Smooth muscle cell (in vitro differentiated cells): Measurements from ENCODE around the gene HOXA7. TPM values are rescaled to one million over a fixed set of nuclear protein-coding genes. Genes with fewer than 3 reads are reported as not detected.

ENCODE experiments used
- DNase-seq: peaks from one replicate; lab custom pipeline; 2025; ENCODE audit not compliant: unreplicated experiment; lab: John Stamatoyannopoulos, UW
- H2AFZ ChIP-seq: fragments of 200-600 bp; sonication (generic); 2 replicates; pipeline ENCODE4 v1.6.0; 2016; ENCODE audit warnings: antibody characterized with exemption, low read depth, mild to moderate bottlenecking
- H3F3A ChIP-seq: fragments of 200-600 bp; sonication (generic); 2 replicates; pipeline ENCODE4 v1.6.0; 2017; ENCODE audit warnings: antibody characterized with exemption, low read depth
- H3K27ac ChIP-seq: fragments of 200-600 bp; sonication (generic); 2 replicates; pipeline ENCODE4 v1.5.1; 2016; ENCODE audit warnings: low read depth, mild to moderate bottlenecking
- H3K27me3 ChIP-seq: fragments of 200-600 bp; sonication (generic); 2 replicates; pipeline ENCODE4 v1.6.1; 2016; ENCODE audit warnings: low read depth, mild to moderate bottlenecking
- H3K36me3 ChIP-seq: fragments of 200-600 bp; sonication (generic); 2 replicates; pipeline ENCODE4 v1.5.1; 2016; ENCODE audit warnings: low read depth
- H3K4me1 ChIP-seq: fragments of 200-600 bp; sonication (generic); 2 replicates; pipeline ENCODE4 v1.5.1; 2016; ENCODE audit warnings: low read depth
- H3K4me2 ChIP-seq: fragments of 200-600 bp; sonication (generic); 2 replicates; pipeline ENCODE4 v1.6.0; 2016; ENCODE audit warnings: mild to moderate bottlenecking
- H3K4me3 ChIP-seq: fragments of 200-600 bp; sonication (generic); 2 replicates; pipeline ENCODE4 v1.5.1; 2016; ENCODE audit warnings: mild to moderate bottlenecking
- H3K79me2 ChIP-seq: fragments of 200-600 bp; sonication (generic); 2 replicates; pipeline ENCODE4 v1.6.0; 2016; ENCODE audit warnings: low read depth, mild to moderate bottlenecking
- H3K9ac ChIP-seq: fragments of 200-600 bp; sonication (generic); 2 replicates; pipeline ENCODE4 v1.6.0; 2016; ENCODE audit warnings: low read depth
- H3K9me3 ChIP-seq: fragments of 200-600 bp; sonication (generic); replicated peaks from 2 replicates; pipeline ENCODE4 v1.5.1; 2016; ENCODE audit warnings: low read depth
- H4K20me1 ChIP-seq: fragments of 200-600 bp; sonication (generic); 2 replicates; pipeline ENCODE4 v1.6.0; 2016; ENCODE audit warnings: low read depth
- CTCF ChIP-seq: fragments of 200-600 bp; sonication (generic); IDR thresholded peaks from 2 replicates; pipeline ENCODE4 v1.5.1; 2017; ENCODE audit warnings: borderline replicate concordance, mild to moderate bottlenecking, antibody characterized with exemption; ENCODE audit not compliant: insufficient read depth, poor library complexity, severe bottlenecking
- whole genome bisulfite sequencing: methylation state at CpG from one replicate; pipeline ENCODE4 v1.1.7; 2016; ENCODE audit warnings: low lambda C conversion rate; 5-methylcytosine and 5-hydroxymethylcytosine counted together
- polyA plus RNA-seq: library from polyadenylated mRNA; unstranded; fragments of >200 nt; fragmentation: Nextera tagmentation; extraction: Ambion mirVana; gene quantifications from 2 replicates; pipeline ENCODE4 v1.2.1, GENCODE V29; 2016
- total RNA-seq: library from RNA; depleted of rRNA; stranded (reverse); fragments of >200 nt; gene quantifications from 2 replicates; pipeline ENCODE4 v1.2.3, GENCODE V29; 2014

HOXA7 gene
- total and polyA plus RNA-seq, 2 experiments from 2014 or later = 0.72 to 1.2 TPM

- peaks cover 41% of the 10 kb centered on the region for H4K20me1 ChIP-seq
- H3K79me2 ChIP-seq = peaks cover 100% of the 10 kb centered on the region
- peak overlapping the region; percentile 87 for H3K27ac ChIP-seq
- no peaks in the 10 kb centered on the region for H3K36me3 ChIP-seq
- no peak for TF ChIP-seq CTCF
- 27% methylated on average over 2 of the region's 2 CpGs for WGBS
- H3K4me1 ChIP-seq = no peaks in the 10 kb centered on the region
- H3K4me3 ChIP-seq = peak overlapping the region; percentile 67
- peak overlapping the region; percentile 89 for H3K4me2 ChIP-seq
- H2AFZ ChIP-seq = peak overlapping the region; percentile 6
- DNase-seq = no peak
- H3F3A ChIP-seq = peaks cover 5% of the 10 kb centered on the region
- H3K27me3 ChIP-seq = no peaks in the 10 kb centered on the region
- H3K9ac ChIP-seq = peak overlapping the region; percentile 66
- H3K9me3 ChIP-seq = no peaks in the 10 kb centered on the region
These were observed 37.5 kb upstream of the HOXA7 start for GRCh38 chr7:27194002-27194352.

- DNase-seq = no peak
- peak overlapping the region; percentile 89 for H3K4me2 ChIP-seq
- peaks cover 100% of the 10 kb centered on the region for H3K79me2 ChIP-seq
- H3F3A ChIP-seq = peaks cover 5% of the 10 kb centered on the region
- H3K4me1 ChIP-seq = no peaks in the 10 kb centered on the region
- H4K20me1 ChIP-seq = peaks cover 36% of the 10 kb centered on the region
- no peaks in the 10 kb centered on the region for H3K27me3 ChIP-seq
- H3K36me3 ChIP-seq = no peaks in the 10 kb centered on the region
- peak overlapping the region; percentile 67 for H3K4me3 ChIP-seq
- TF ChIP-seq CTCF = no peak
- 14% methylated on average over 29 of the region's 29 CpGs for WGBS
- peak overlapping the region; percentile 87 for H3K27ac ChIP-seq
- peak overlapping the region; percentile 6 for H2AFZ ChIP-seq
- H3K9ac ChIP-seq = peak overlapping the region; percentile 66
- H3K9me3 ChIP-seq = no peaks in the 10 kb centered on the region
These were observed 37.0 kb upstream of the HOXA7 start for GRCh38 chr7:27193335-27194001.

- peak overlapping the region; percentile 66 for H3K9ac ChIP-seq
- H3K4me1 ChIP-seq = no peaks in the 10 kb centered on the region
- H3K79me2 ChIP-seq = peaks cover 100% of the 10 kb centered on the region
- no peak for DNase-seq
- no peaks in the 10 kb centered on the region for H3K27me3 ChIP-seq
- peak overlapping the region; percentile 87 for H3K27ac ChIP-seq
- H3K36me3 ChIP-seq = no peaks in the 10 kb centered on the region
- H3F3A ChIP-seq = peaks cover 4% of the 10 kb centered on the region
- 8% methylated on average over 78 of the region's 78 CpGs for WGBS
- H3K4me3 ChIP-seq = peak overlapping the region; percentile 67
- H4K20me1 ChIP-seq = peaks cover 29% of the 10 kb centered on the region
- H3K9me3 ChIP-seq = no peaks in the 10 kb centered on the region
- TF ChIP-seq CTCF = no peak
- peak overlapping the region; percentile 73 for H2AFZ ChIP-seq
- H3K4me2 ChIP-seq = peak overlapping the region; percentile 89
These were observed 36.3 kb upstream of the HOXA7 start for GRCh38 chr7:27192546-27193334.
